HCT116 (cell line): ENCODE results near the gene SGK1. TPM values are rescaled to one million over a fixed set of nuclear protein-coding genes. Genes with fewer than 3 reads are reported as not detected.

Experiments used
- ATAC-seq: fragments of 200-7000 bp; cut with Tn5 transposase; 2 replicates; pipeline ENCODE4 v1.9.1; 2020; ENCODE audit warnings: mild to moderate bottlenecking, moderate library complexity
- BruUV-seq: library from RNA; stranded (reverse); fragments of 400-500 nt; replicated peaks from 2 replicates; lab custom pipeline; 2021; lab: Mats Ljungman, UMichigan
- CTCF ChIA-PET: fragments of 300-600 bp; sonication (Branson Sonifier 250); formaldehyde crosslinking; loops from one replicate; lab custom pipeline; 2021; ENCODE audit warnings: antibody characterized with exemption; lab: Charles Lee
- POLR2A ChIA-PET: fragments of 300-600, 350-600 bp; sonication (Branson Sonifier 250); formaldehyde crosslinking; loops from one replicate; lab custom pipeline; 2021; ENCODE audit warnings: antibody characterized with exemption; lab: Charles Lee
- RAD21 ChIA-PET, 2 experiments: fragments of 300-600 bp; sonication (Branson Sonifier 250); formaldehyde crosslinking; loops; one replicate each; lab custom pipeline; 2023; ENCODE audit warnings: low total read pairs in 2 of 2; ENCODE audit not compliant: uncharacterized antibody in 2 of 2, unreplicated experiment in 2 of 2, low non-redundant PET in 1 of 2; lab: Charles Lee
- DNase-seq: peaks from one replicate; pipeline ENCODE4 v3.0.0-alpha.2; 2010; ENCODE audit warnings: low read depth, low spot score
- H2AFZ ChIP-seq: fragments of 200-600 bp; shearing (Covaris generic), sonication (generic); 2 replicates; pipeline ENCODE4 v1.6.1; 2017; ENCODE audit warnings: low read depth, mixed run types, mixed read lengths, antibody characterized with exemption, low read length; ENCODE audit not compliant: poor library complexity, severe bottlenecking
- H3K27ac ChIP-seq: 2 replicates; pipeline ENCODE4 v1.5.1; 2012; ENCODE audit warnings: low read depth, low read length
- H3K27me3 ChIP-seq: fragments of 200-600 bp; sonication (generic); 2 replicates; pipeline ENCODE4 v1.6.1; 2016; ENCODE audit warnings: mixed run types, low read length, mixed read lengths; ENCODE audit not compliant: insufficient read depth
- H3K36me3 ChIP-seq, 2 experiments: fragments of 200-500 bp in 1 of 2; fragments of 200-600 bp in 1 of 2; sonication (Bioruptor generic) in 1 of 2; sonication (generic) in 1 of 2; 2 replicates each; pipeline versions ENCODE4 v1.5.1 to v1.6.1; 2014 to 2016; ENCODE audit warnings: low read length in 2 of 2, inconsistent platforms in 1 of 2, mixed read lengths in 1 of 2, mixed run types in 1 of 2; ENCODE audit not compliant: insufficient read depth in 2 of 2, control insufficient read depth in 1 of 2
- H3K4me1 ChIP-seq, 2 experiments: fragments of 200-600 bp in 1 of 2; sonication (generic) in 1 of 2; 2 replicates each; pipeline versions ENCODE4 v1.5.1 to v1.6.1; 2012 to 2017; ENCODE audit warnings: low read length in 2 of 2, inconsistent platforms in 1 of 2, mild to moderate bottlenecking in 1 of 2, mixed read lengths in 1 of 2, mixed run types in 1 of 2, moderate library complexity in 1 of 2; ENCODE audit not compliant: insufficient read depth in 2 of 2, control insufficient read depth in 1 of 2
- H3K4me2 ChIP-seq: fragments of 200-600 bp; sonication (generic); 2 replicates; pipeline ENCODE4 v1.6.1; 2017; ENCODE audit warnings: mixed run types, low read length, mixed read lengths
- H3K4me3 ChIP-seq, 2 experiments: fragments of 200-600 bp in 1 of 2; sonication (generic) in 1 of 2; replicated peaks in 1 of 2; 2 replicates each; pipeline ENCODE4 v1.5.1; 2011 to 2016; ENCODE audit warnings: low read length in 2 of 2, control low read depth in 1 of 2, low read depth in 1 of 2, mild to moderate bottlenecking in 1 of 2, mixed read lengths in 1 of 2, mixed run types in 1 of 2
- H3K79me2 ChIP-seq: fragments of 200-600 bp; sonication (generic); 2 replicates; pipeline ENCODE4 v1.6.1; 2017; ENCODE audit warnings: mild to moderate bottlenecking, mixed run types, low read length, moderate library complexity, mixed read lengths; ENCODE audit not compliant: insufficient read depth
- H3K9ac ChIP-seq: fragments of 200-600 bp; sonication (generic); 2 replicates; pipeline ENCODE4 v1.6.1; 2016; ENCODE audit warnings: low read length, mixed read lengths
- H3K9me2 ChIP-seq: fragments of 200-600 bp; sonication (generic), shearing (Covaris generic); 2 replicates; pipeline ENCODE4 v1.6.1; 2017; ENCODE audit warnings: mixed run types, mild to moderate bottlenecking, moderate library complexity; ENCODE audit not compliant: insufficient read depth
- H3K9me3 ChIP-seq, 2 experiments: fragments of 200-500 bp in 1 of 2; fragments of 200-600 bp in 1 of 2; sonication (Bioruptor generic) in 1 of 2; sonication (generic) in 1 of 2; 2 replicates each; pipeline ENCODE4 v1.6.1; 2014 to 2017; ENCODE audit warnings: low read length in 2 of 2, mixed read lengths in 2 of 2, inconsistent platforms in 1 of 2, low read depth in 1 of 2, mild to moderate bottlenecking in 1 of 2, mixed run types in 1 of 2, moderate library complexity in 1 of 2; ENCODE audit not compliant: control insufficient read depth in 1 of 2, insufficient read depth in 1 of 2
- H4K20me1 ChIP-seq: fragments of 200-600 bp; sonication (generic), shearing (Covaris generic); 2 replicates; pipeline ENCODE4 v1.6.1; 2017; ENCODE audit warnings: mixed run types, mild to moderate bottlenecking, moderate library complexity; ENCODE audit not compliant: insufficient read depth
- CBX3 ChIP-seq: IDR thresholded peaks from 2 replicates; pipeline ENCODE4 v1.6.1; 2012; ENCODE audit warnings: low read depth
- CEBPB ChIP-seq: IDR thresholded peaks from 2 replicates; pipeline ENCODE4 v1.6.1; 2012; ENCODE audit warnings: low read depth
- CTCF ChIP-seq, 3 experiments: fragments of 200-600 bp in 1 of 3; sonication (generic) in 1 of 3; IDR thresholded peaks in 2 of 3; conservative IDR thresholded peaks in 1 of 3; 2 replicates each; pipeline ENCODE4 v1.5.1; 2012 to 2017; ENCODE audit warnings: low read depth in 2 of 3, low read length in 2 of 3, antibody characterized with exemption in 1 of 3, borderline replicate concordance in 1 of 3, control low read depth in 1 of 3, mild to moderate bottlenecking in 1 of 3, mixed read lengths in 1 of 3, mixed run types in 1 of 3, moderate library complexity in 1 of 3; ENCODE audit not compliant: insufficient read depth in 1 of 3
- ELF1 ChIP-seq: IDR thresholded peaks from 2 replicates; pipeline ENCODE4 v1.6.1; 2012; ENCODE audit warnings: low read depth, borderline replicate concordance
- EZH2 ChIP-seq: fragments of 200-600 bp; sonication (generic); IDR thresholded peaks from 2 replicates; pipeline ENCODE4 v1.6.1; 2017; ENCODE audit warnings: antibody characterized with exemption, mixed run types
- EZH2phosphoT487 ChIP-seq: fragments of 200-600 bp; IDR thresholded peaks from 2 replicates; pipeline ENCODE4 v1.6.1; 2018; ENCODE audit warnings: antibody characterized with exemption, borderline replicate concordance
- FOSL1 ChIP-seq: IDR thresholded peaks from 2 replicates; pipeline ENCODE4 v1.6.1; 2012; ENCODE audit warnings: low read depth
- JUND ChIP-seq: IDR thresholded peaks from 2 replicates; pipeline ENCODE4 v1.6.1; 2012
- MAX ChIP-seq: IDR thresholded peaks from 2 replicates; pipeline ENCODE4 v1.6.1; 2012
- POLR2A ChIP-seq: IDR thresholded peaks from 2 replicates; pipeline ENCODE4 v1.7.0; 2011; ENCODE audit warnings: borderline replicate concordance; ENCODE audit not compliant: insufficient read depth, insufficient read length; ENCODE audit errors: extremely low read depth
- POLR2AphosphoS5 ChIP-seq: IDR thresholded peaks from 2 replicates; pipeline ENCODE4 v1.6.1; 2011; ENCODE audit warnings: mild to moderate bottlenecking, low read depth, low read length, moderate library complexity
- RAD21 ChIP-seq: IDR thresholded peaks from 2 replicates; pipeline ENCODE4 v1.6.1; 2012; ENCODE audit warnings: low read depth, mild to moderate bottlenecking
- SP1 ChIP-seq: IDR thresholded peaks from 2 replicates; pipeline ENCODE4 v1.6.1; 2012; ENCODE audit warnings: low read depth
- SRF ChIP-seq: IDR thresholded peaks from 2 replicates; pipeline ENCODE4 v1.6.1; 2012; ENCODE audit warnings: low read depth
- TCF7L2 ChIP-seq: IDR thresholded peaks from 2 replicates; pipeline ENCODE4 v1.7.0; 2011; ENCODE audit warnings: borderline replicate concordance, inconsistent platforms; ENCODE audit not compliant: insufficient read depth, insufficient read length; ENCODE audit errors: extremely low read depth
- YY1 ChIP-seq: IDR thresholded peaks from 2 replicates; pipeline ENCODE4 v1.6.1; 2011; ENCODE audit warnings: low read length, low read depth, moderate library complexity, mild to moderate bottlenecking; ENCODE audit not compliant: insufficient replicate concordance; ENCODE audit errors: extremely low read depth
- ZBTB33 ChIP-seq: IDR thresholded peaks from 2 replicates; pipeline ENCODE4 v1.6.1; 2011; ENCODE audit warnings: mild to moderate bottlenecking, low read length, moderate library complexity; ENCODE audit not compliant: insufficient replicate concordance; ENCODE audit errors: extremely low read depth
- ZNF274 ChIP-seq: fragments of 200-500 bp; sonication (Bioruptor generic); IDR thresholded peaks from 2 replicates; pipeline ENCODE4 v1.6.1; 2014; ENCODE audit warnings: mild to moderate bottlenecking, low read depth, low read length, inconsistent platforms
- intact Hi-C: fragments of 100-400 bp; cut with micrococcal nuclease; formaldehyde crosslinking; loops from 2 replicates; pipeline ENCODE4 v1.10.0; 2022
- total RNA-seq: library from RNA; stranded (reverse); gene quantifications from one replicate; pipeline ENCODE4 v1.2.1, GENCODE V29; 2021; ENCODE audit not compliant: unreplicated experiment

The SGK1 gene
- total RNA-seq, 1 experiment from 2014 or later: 4.5 TPM

- TF ChIP-seq CTCF (IDR thresholded peaks at IDR 0.05 in 2 of 3, conservative IDR thresholded peaks at IDR 0.05 in 1 of 3; ENCODE audit: borderline replicate concordance in 1 of 3, insufficient read depth in 1 of 3, low read depth in 2 of 3, low read length in 2 of 3): no peak
- TF ChIP-seq EZH2phosphoT487: no peak
Measured at GRCh38 chr6:134204031-134204430, 113.9 kb downstream of the SGK1 start (continued).

- BruUV-seq: no TSS peak
Measured at GRCh38 chr6:134201716-134202115, 116.2 kb downstream of the SGK1 start.

More at GRCh38 chr6:134201716-134202115, 116.2 kb downstream of the SGK1 start:
- Histone ChIP-seq H3K27me3 (no peaks in the 10 kb centered on the region), H3K79me2 (no peaks in the 10 kb centered on the region), H3K4me1 (no peaks in the 10 kb centered on the region), H3K27ac (no peak overlapping the region), H3K9me2 (no peaks in the 10 kb centered on the region), H3K9ac (no peak overlapping the region), H4K20me1 (no peaks in the 10 kb centered on the region), H3K4me3 (no peak overlapping the region), H3K36me3 (no peaks in the 10 kb centered on the region), H3K9me3 (no peaks in the 10 kb centered on the region), H3K4me2 (no peak overlapping the region), H2AFZ (no peak overlapping the region)
- ChIA-PET RAD21 (no interaction called here), CTCF (no interaction called here), POLR2A (no interaction called here)
- intact Hi-C loops: no loop called here
- ATAC-seq (no peak), DNase-seq (no peak)
- no peak for TF ChIP-seq ELF1
- no peak for TF ChIP-seq MAX
- TF ChIP-seq CTCF (IDR thresholded peaks at IDR 0.05 in 2 of 3, conservative IDR thresholded peaks at IDR 0.05 in 1 of 3; ENCODE audit: borderline replicate concordance in 1 of 3, insufficient read depth in 1 of 3, low read depth in 2 of 3, low read length in 2 of 3): no peak
- TF ChIP-seq YY1: no peak
- no peak for TF ChIP-seq FOSL1
- TF ChIP-seq CBX3: no peak
- no peak for TF ChIP-seq JUND
- no peak for TF ChIP-seq ZNF274
- TF ChIP-seq POLR2A: no peak
- TF ChIP-seq TCF7L2: no peak
- no peak for TF ChIP-seq EZH2
- no peak for TF ChIP-seq SP1
- TF ChIP-seq RAD21: no peak
- TF ChIP-seq SRF: no peak
- no peak for TF ChIP-seq CEBPB
- no peak for TF ChIP-seq ZBTB33
- no peak for TF ChIP-seq POLR2AphosphoS5
